ENCODE results near the gene ABCC1. TPM values are rescaled to one million over a fixed set of nuclear protein-coding genes. Genes with fewer than 3 reads are reported as not detected.

Gene ABCC1
- total RNA-seq, 1 donor from 2014 or later: 29.9 TPM

GRCh38 chr16:16033208-16033717 lies 83.8 kb downstream of the ABCC1 start:
- H3K36me3 Mint-ChIP-seq (ENCODE audit: unreplicated experiment): peaks cover 4% of the 10 kb centered on the region
- no peak overlapping the region for H3K27ac Mint-ChIP-seq (ENCODE audit: unreplicated experiment)
- H3K9me3 Mint-ChIP-seq (ENCODE audit: unreplicated experiment): peaks cover 4% of the 10 kb centered on the region
- no peak for DNase-seq
- peaks cover 2% of the 10 kb centered on the region for H3K4me1 Mint-ChIP-seq (ENCODE audit: low read depth, unreplicated experiment)
- no peaks in the 10 kb centered on the region for H3K27me3 Mint-ChIP-seq (ENCODE audit: unreplicated experiment)
- H3K4me3 Mint-ChIP-seq (ENCODE audit: unreplicated experiment): no peak overlapping the region
- TF ChIP-seq CTCF (IDR thresholded peaks at IDR 0.05; ENCODE audit: partially characterized antibody, unreplicated experiment): no peak

- H3K27me3 Mint-ChIP-seq (ENCODE audit: unreplicated experiment): no peaks in the 10 kb centered on the region
- H3K4me3 Mint-ChIP-seq (ENCODE audit: unreplicated experiment): no peak overlapping the region
- DNase-seq: peak; percentile 23
- H3K36me3 Mint-ChIP-seq (ENCODE audit: unreplicated experiment): peaks cover 4% of the 10 kb centered on the region
- no peak overlapping the region for H3K27ac Mint-ChIP-seq (ENCODE audit: unreplicated experiment)
- H3K4me1 Mint-ChIP-seq (ENCODE audit: low read depth, unreplicated experiment): peaks cover 2% of the 10 kb centered on the region
- no peak for TF ChIP-seq CTCF (IDR thresholded peaks at IDR 0.05; ENCODE audit: partially characterized antibody, unreplicated experiment)
- H3K9me3 Mint-ChIP-seq (ENCODE audit: unreplicated experiment): peaks cover 4% of the 10 kb centered on the region
Observed at GRCh38 chr16:16036359-16036792, 87.0 kb downstream of the ABCC1 start.

- peaks cover 4% of the 10 kb centered on the region for H3K9me3 Mint-ChIP-seq (ENCODE audit: unreplicated experiment)
- no peak for TF ChIP-seq CTCF (IDR thresholded peaks at IDR 0.05; ENCODE audit: partially characterized antibody, unreplicated experiment)
- peaks cover 2% of the 10 kb centered on the region for H3K4me1 Mint-ChIP-seq (ENCODE audit: low read depth, unreplicated experiment)
- no peak overlapping the region for H3K27ac Mint-ChIP-seq (ENCODE audit: unreplicated experiment)
- H3K4me3 Mint-ChIP-seq (ENCODE audit: unreplicated experiment): no peak overlapping the region
- DNase-seq: no peak
- H3K36me3 Mint-ChIP-seq (ENCODE audit: unreplicated experiment): no peaks in the 10 kb centered on the region
- H3K27me3 Mint-ChIP-seq (ENCODE audit: unreplicated experiment): no peaks in the 10 kb centered on the region
Observed at GRCh38 chr16:16037521-16037920, 88.1 kb downstream of the ABCC1 start.

- Mint-ChIP-seq H3K4me3 (ENCODE audit: unreplicated experiment) (no peak overlapping the region), H3K36me3 (ENCODE audit: unreplicated experiment) (no peaks in the 10 kb centered on the region)
Observed at GRCh38 chr16:16037970-16038369, 88.6 kb downstream of the ABCC1 start.

More at GRCh38 chr16:16037970-16038369, 88.6 kb downstream of the ABCC1 start:
- H3K27me3 Mint-ChIP-seq (ENCODE audit: unreplicated experiment): no peaks in the 10 kb centered on the region
- no peak for DNase-seq
- no peak overlapping the region for H3K27ac Mint-ChIP-seq (ENCODE audit: unreplicated experiment)
- peaks cover 4% of the 10 kb centered on the region for H3K9me3 Mint-ChIP-seq (ENCODE audit: unreplicated experiment)
- H3K4me1 Mint-ChIP-seq (ENCODE audit: low read depth, unreplicated experiment): peaks cover 2% of the 10 kb centered on the region
- no peak for TF ChIP-seq CTCF (IDR thresholded peaks at IDR 0.05; ENCODE audit: partially characterized antibody, unreplicated experiment)
